H9 (cell line): Measurements from ENCODE around the gene CHCT1. TPM values are rescaled to one million over a fixed set of nuclear protein-coding genes. Genes with fewer than 3 reads are reported as not detected.

Source experiments
- DNase-seq: peaks from one replicate; pipeline ENCODE4 v3.0.0-alpha.2; 2017
- H2AFZ ChIP-seq: one replicate; pipeline ENCODE4 v1.6.1; 2013; ENCODE audit warnings: mild to moderate bottlenecking, low read length, control low read depth, moderate library complexity
- H2AK5ac ChIP-seq: 2 replicates; pipeline ENCODE4 v1.6.1; 2013; ENCODE audit warnings: low read length, control low read depth, mixed read lengths; ENCODE audit not compliant: insufficient read length
- H2BK120ac ChIP-seq: one replicate; pipeline ENCODE4 v1.6.1; 2013; ENCODE audit warnings: low read depth, mild to moderate bottlenecking, low read length, control low read depth, inconsistent platforms; ENCODE audit not compliant: poor library complexity, severe bottlenecking
- H2BK12ac ChIP-seq: 2 replicates; pipeline ENCODE4 v1.6.1; 2013; ENCODE audit warnings: low read length, control low read depth, mixed read lengths, low read depth; ENCODE audit not compliant: insufficient read length
- H2BK15ac ChIP-seq: 2 replicates; pipeline ENCODE4 v1.6.1; 2013; ENCODE audit warnings: low read depth, low read length, control low read depth
- H2BK20ac ChIP-seq: one replicate; pipeline ENCODE4 v1.6.1; 2013; ENCODE audit warnings: low read depth, mild to moderate bottlenecking, low read length, control low read depth, inconsistent platforms; ENCODE audit not compliant: poor library complexity, severe bottlenecking
- H2BK5ac ChIP-seq: 2 replicates; pipeline ENCODE4 v1.6.1; 2013; ENCODE audit warnings: low read length, control low read depth, mixed read lengths; ENCODE audit not compliant: insufficient read length
- H3K14ac ChIP-seq: 2 replicates; pipeline ENCODE4 v1.6.1; 2013; ENCODE audit warnings: low read length, control low read depth; ENCODE audit not compliant: insufficient read depth
- H3K18ac ChIP-seq: 2 replicates; pipeline ENCODE4 v1.6.1; 2013; ENCODE audit warnings: low read depth, mild to moderate bottlenecking, mixed read lengths, low read length, control low read depth; ENCODE audit not compliant: insufficient read length
- H3K23ac ChIP-seq: 2 replicates; pipeline ENCODE4 v1.6.1; 2013; ENCODE audit warnings: low read length, control low read depth, mixed read lengths, low read depth; ENCODE audit not compliant: insufficient read length
- H3K23me2 ChIP-seq: 2 replicates; pipeline ENCODE4 v1.6.1; 2013; ENCODE audit warnings: low read depth, mild to moderate bottlenecking, mixed read lengths, low read length, control low read depth; ENCODE audit not compliant: insufficient read length, poor library complexity, severe bottlenecking
- H3K27ac ChIP-seq: 2 replicates; pipeline ENCODE4 v1.5.1; 2013; ENCODE audit warnings: low read length, control low read depth, mixed read lengths, low read depth; ENCODE audit not compliant: insufficient read length
- H3K27me3 ChIP-seq: 2 replicates; pipeline ENCODE4 v1.6.1; 2013; ENCODE audit warnings: low read length, control low read depth, inconsistent platforms; ENCODE audit not compliant: insufficient read depth
- H3K4ac ChIP-seq: 2 replicates; pipeline ENCODE4 v1.6.1; 2013; ENCODE audit warnings: low read depth, mild to moderate bottlenecking, control low read depth, inconsistent platforms, low read length, moderate library complexity
- H3K4me1 ChIP-seq: 2 replicates; pipeline ENCODE4 v1.6.1; 2013; ENCODE audit warnings: low read length, control low read depth, inconsistent platforms; ENCODE audit not compliant: insufficient read depth
- H3K4me2 ChIP-seq: 2 replicates; pipeline ENCODE4 v1.6.1; 2013; ENCODE audit warnings: low read length, control low read depth, mixed read lengths; ENCODE audit not compliant: insufficient read length, insufficient read depth
- H3K56ac ChIP-seq: 2 replicates; pipeline ENCODE4 v1.6.1; 2013; ENCODE audit warnings: low read depth, mild to moderate bottlenecking, mixed read lengths, low read length, control low read depth; ENCODE audit not compliant: insufficient read length
- H3K79me1 ChIP-seq: 2 replicates; pipeline ENCODE4 v1.6.1; 2013; ENCODE audit warnings: low read depth, mild to moderate bottlenecking, moderate library complexity, low read length, control low read depth, inconsistent platforms; ENCODE audit not compliant: insufficient read depth, poor library complexity, severe bottlenecking
- H3K79me2 ChIP-seq: 2 replicates; pipeline ENCODE4 v1.6.1; 2013; ENCODE audit warnings: low read length, control low read depth, inconsistent platforms; ENCODE audit not compliant: insufficient read depth
- H3K9ac ChIP-seq: 2 replicates; pipeline ENCODE4 v1.6.1; 2013; ENCODE audit warnings: low read length, control low read depth, mixed read lengths; ENCODE audit not compliant: insufficient read length; ENCODE audit errors: extremely low read depth
- H3K9me3 ChIP-seq: one replicate; pipeline ENCODE4 v1.6.1; 2013; ENCODE audit warnings: low read depth, low read length, inconsistent platforms; ENCODE audit not compliant: control insufficient read depth
- H3T11ph ChIP-seq: one replicate; pipeline ENCODE4 v1.6.1; 2013; ENCODE audit warnings: mild to moderate bottlenecking, low read length, control low read depth, inconsistent platforms
- H4K20me1 ChIP-seq: one replicate; pipeline ENCODE4 v1.6.1; 2013; ENCODE audit not compliant: control insufficient read depth, insufficient read length, insufficient read depth
- H4K5ac ChIP-seq: 2 replicates; pipeline ENCODE4 v1.6.1; 2013; ENCODE audit warnings: low read depth, mild to moderate bottlenecking, mixed read lengths, low read length, control low read depth; ENCODE audit not compliant: insufficient read length
- H4K8ac ChIP-seq: replicated peaks from 2 replicates; pipeline ENCODE4 v1.6.1; 2013; ENCODE audit warnings: low read length, control low read depth, mixed read lengths, low read depth; ENCODE audit not compliant: insufficient read length
- H4K91ac ChIP-seq: 2 replicates; pipeline ENCODE4 v1.6.1; 2013; ENCODE audit warnings: low read depth, mild to moderate bottlenecking, moderate library complexity, mixed read lengths, low read length, control low read depth; ENCODE audit not compliant: insufficient read length
- H3K27ac Mint-ChIP-seq, 3 experiments: 2 replicates in 2 of 3; 3 replicates in 1 of 3; pipeline ENCODE4 v1.8.0; 2020 to 2021; ENCODE audit warnings: mixed read lengths in 3 of 3, mild to moderate bottlenecking in 1 of 3, moderate library complexity in 1 of 3
- H3K27me3 Mint-ChIP-seq: 2 replicates; pipeline ENCODE4 v1.8.0; 2021; ENCODE audit warnings: low read depth, mild to moderate bottlenecking, moderate library complexity, mixed read lengths
- H3K36me3 Mint-ChIP-seq, 3 experiments: 2 replicates in 2 of 3; 3 replicates in 1 of 3; pipeline ENCODE4 v1.8.0; 2020 to 2021; ENCODE audit warnings: low read depth in 3 of 3, mixed read lengths in 3 of 3; ENCODE audit not compliant: insufficient read depth in 1 of 3
- H3K4me1 Mint-ChIP-seq, 2 experiments: 2 replicates each; pipeline ENCODE4 v1.8.0; 2020; ENCODE audit warnings: mixed read lengths in 2 of 2
- H3K4me3 Mint-ChIP-seq, 2 experiments: 2 replicates in 1 of 2; 3 replicates in 1 of 2; pipeline ENCODE4 v1.8.0; 2020 to 2021; ENCODE audit warnings: mild to moderate bottlenecking in 2 of 2, mixed read lengths in 2 of 2, moderate library complexity in 1 of 2
- H3K9me3 Mint-ChIP-seq, 2 experiments: 2 replicates in 1 of 2; 3 replicates in 1 of 2; pipeline ENCODE4 v1.8.0; 2020; ENCODE audit warnings: mild to moderate bottlenecking in 2 of 2, mixed read lengths in 2 of 2, moderate library complexity in 1 of 2
- CTCF ChIP-seq: fragments of 200-600 bp; sonication (generic); conservative IDR thresholded peaks from 3 replicates; pipeline ENCODE4 v1.8.0; 2021; ENCODE audit warnings: antibody characterized with exemption, mild to moderate bottlenecking
- WGBS: extraction: QIAGEN DNeasy Blood & Tissue Kit; methylation state at CpG from one replicate; pipeline ENCODE4 v1.1.7; 2013; ENCODE audit warnings: missing lambda C conversion rate, low lambda C conversion rate, mixed read lengths; ENCODE audit not compliant: insufficient read length; ENCODE audit errors: extremely low coverage; 5-methylcytosine and 5-hydroxymethylcytosine counted together
- total RNA-seq: library from RNA; stranded (reverse); gene quantifications from 2 replicates; pipeline ENCODE4 v1.2.1, GENCODE V29; 2021

The CHCT1 gene
- total RNA-seq, 1 experiment from 2014 or later = not detected

- TF ChIP-seq CTCF = no peak
- H3K9me3 Mint-ChIP-seq = peaks cover 5 to 8% of the 10 kb centered on the region in 2 experiments
- Histone ChIP-seq H2BK120ac (no peak overlapping the region), H3K23me2 (no peaks in the 10 kb centered on the region), H2BK20ac (no peak overlapping the region), H3K27ac (no peak overlapping the region), H2AK5ac (no peak overlapping the region), H3K9me3 (no peaks in the 10 kb centered on the region), H4K91ac (no peak overlapping the region), H2AFZ (no peak overlapping the region), H3K27me3 (no peaks in the 10 kb centered on the region), H3T11ph (no peak overlapping the region), H3K4me1 (no peaks in the 10 kb centered on the region), H3K14ac (no peak overlapping the region), H2BK15ac (no peak overlapping the region), H3K23ac (no peak overlapping the region), H3K18ac (no peak overlapping the region), H3K9ac (no peak overlapping the region), H3K4me2 (no peak overlapping the region), H4K5ac (no peak overlapping the region), H4K20me1 (no peaks in the 10 kb centered on the region), H3K79me1 (no peaks in the 10 kb centered on the region), H2BK5ac (no peak overlapping the region), H3K56ac (no peak overlapping the region), H3K4ac (no peak overlapping the region), H2BK12ac (no peak overlapping the region), H4K8ac (no peak overlapping the region), H3K79me2 (no peaks in the 10 kb centered on the region)
- H3K36me3 Mint-ChIP-seq = peaks cover 0 to 1% (median 0%) of the 10 kb centered on the region in 3 experiments; a peak in 1 of 7 replicates
- H3K27me3 Mint-ChIP-seq = no peaks in the 10 kb centered on the region
- no peaks in the 10 kb centered on the region for H3K4me1 Mint-ChIP-seq
- no peak for DNase-seq
- H3K27ac Mint-ChIP-seq = peak overlapping the region in 1 of 3 experiments; percentile 59; a peak in 1 of 7 replicates
- no peak overlapping the region for H3K4me3 Mint-ChIP-seq
- no CpG with 5 or more reads among the region's 1 CpG for WGBS
These were observed 7.1 kb upstream of the CHCT1 start for GRCh38 chr17:60415146-60415545.
